ENCODE results near the gene PODNL1.

Gene PODNL1, protein sequence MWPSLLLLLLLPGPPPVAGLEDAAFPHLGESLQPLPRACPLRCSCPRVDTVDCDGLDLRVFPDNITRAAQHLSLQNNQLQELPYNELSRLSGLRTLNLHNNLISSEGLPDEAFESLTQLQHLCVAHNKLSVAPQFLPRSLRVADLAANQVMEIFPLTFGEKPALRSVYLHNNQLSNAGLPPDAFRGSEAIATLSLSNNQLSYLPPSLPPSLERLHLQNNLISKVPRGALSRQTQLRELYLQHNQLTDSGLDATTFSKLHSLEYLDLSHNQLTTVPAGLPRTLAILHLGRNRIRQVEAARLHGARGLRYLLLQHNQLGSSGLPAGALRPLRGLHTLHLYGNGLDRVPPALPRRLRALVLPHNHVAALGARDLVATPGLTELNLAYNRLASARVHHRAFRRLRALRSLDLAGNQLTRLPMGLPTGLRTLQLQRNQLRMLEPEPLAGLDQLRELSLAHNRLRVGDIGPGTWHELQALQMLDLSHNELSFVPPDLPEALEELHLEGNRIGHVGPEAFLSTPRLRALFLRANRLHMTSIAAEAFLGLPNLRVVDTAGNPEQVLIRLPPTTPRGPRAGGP

DNA sequence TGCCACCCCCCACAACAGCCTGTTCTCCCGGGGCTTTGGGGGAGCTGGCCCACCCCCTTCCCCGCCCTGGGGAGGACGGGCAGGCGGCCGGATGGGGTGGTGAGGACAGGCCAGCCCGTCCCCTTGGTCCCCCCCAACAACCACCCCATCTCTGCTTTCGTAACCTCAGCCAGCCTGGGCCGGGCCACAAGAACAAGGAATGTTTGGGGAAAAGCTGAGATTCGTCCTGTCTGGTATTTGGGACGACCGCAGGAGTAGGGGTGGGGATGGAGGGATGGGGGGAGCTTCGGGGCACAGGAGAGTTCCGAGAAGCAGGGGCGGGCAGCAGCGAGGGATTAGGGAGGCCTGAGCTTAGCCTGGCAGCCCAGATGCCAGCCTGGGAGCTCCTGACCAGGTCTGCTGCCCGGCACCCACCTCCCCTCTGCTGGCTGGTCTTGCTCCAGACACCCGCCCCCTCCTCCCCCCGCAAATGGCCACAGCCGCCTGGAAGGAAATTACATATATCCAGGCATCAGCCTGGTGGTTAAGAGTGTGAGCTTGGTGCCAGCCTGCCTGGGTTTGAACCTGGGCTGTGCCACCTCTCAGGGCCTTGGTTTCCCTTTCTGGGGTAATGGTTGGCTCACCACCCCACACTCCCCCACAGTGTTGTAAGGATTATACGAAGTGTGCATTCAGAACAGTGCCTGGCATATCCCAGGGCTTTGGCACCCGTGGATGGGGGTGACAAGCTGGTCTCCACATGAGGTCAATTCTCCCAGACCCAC, at the start of gene PODNL1:
PODNL1 (minus strand) TSS at position 117 of the 764 bp plus-strand sequence. CDS start 236 bp downstream, outside the sequence.
- FAIRE-seq, result no peak

GRCh38 chr19:13987101-13987890, 49.1 kb upstream of the PODNL1 start:
- no peak for FAIRE-seq

- no peak for FAIRE-seq
These were observed 48.2 kb upstream of the PODNL1 start for GRCh38 chr19:13986348-13986904.

DNA sequence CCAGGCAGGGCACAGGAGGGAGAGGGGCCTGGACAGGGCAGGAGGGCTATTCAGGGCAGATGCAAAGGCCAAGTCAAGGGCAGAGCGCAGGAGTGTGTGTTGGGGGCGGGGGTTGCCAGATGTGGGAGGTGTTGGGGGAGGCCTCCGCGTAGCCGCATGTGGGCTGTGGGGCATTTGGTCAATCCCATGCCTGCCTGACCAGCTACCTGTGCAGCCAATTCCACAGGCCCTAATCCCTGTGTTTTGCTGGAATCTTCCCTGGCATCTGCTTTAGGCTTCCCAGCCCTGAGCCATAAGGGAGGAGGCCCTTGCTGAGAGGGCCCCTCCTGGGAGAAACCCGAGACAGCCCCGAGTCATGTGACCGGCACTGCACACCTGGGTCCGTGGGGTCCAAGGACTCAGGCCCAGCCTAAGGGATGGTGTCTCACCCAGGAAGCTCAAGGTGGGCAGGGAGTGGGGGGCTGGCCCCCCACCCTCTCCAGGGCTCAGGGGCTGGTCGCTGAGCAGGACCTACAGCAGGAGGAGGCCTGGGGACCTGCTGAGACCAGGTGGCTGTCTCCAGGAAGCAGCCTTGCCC, 47.6 kb upstream of the PODNL1 start:
- no peak for FAIRE-seq

GRCh38 chr19:13984875-13985741, 46.9 kb upstream of the PODNL1 start:
- no peak for FAIRE-seq

DNA sequence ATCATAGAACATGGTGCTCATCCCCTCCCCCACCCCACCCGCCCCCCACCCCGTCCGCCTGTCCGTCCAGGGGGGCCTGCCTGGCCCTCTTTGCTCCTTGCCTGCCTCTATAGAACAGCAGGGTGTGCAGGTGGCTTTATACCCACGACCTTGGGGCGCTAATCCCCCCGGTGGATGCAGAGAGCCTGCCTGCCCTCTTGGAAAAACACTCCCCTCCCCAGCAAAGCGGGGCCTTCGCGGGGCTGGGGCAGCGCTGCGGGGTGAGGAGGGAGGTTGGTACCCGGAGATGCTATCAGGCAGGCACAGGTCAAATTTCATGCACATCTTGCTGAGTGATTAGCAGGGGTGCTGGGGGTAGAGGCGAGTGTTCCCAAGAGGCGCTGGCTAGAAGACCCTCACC, 46.0 kb upstream of the PODNL1 start:
- FAIRE-seq, result no peak

- FAIRE-seq, result no peak
These were observed 45.1 kb upstream of the PODNL1 start for GRCh38 chr19:13983213-13983889.

GRCh38 chr19:13982773-13983172, 44.6 kb upstream of the PODNL1 start:
- FAIRE-seq, result no peak

DNA sequence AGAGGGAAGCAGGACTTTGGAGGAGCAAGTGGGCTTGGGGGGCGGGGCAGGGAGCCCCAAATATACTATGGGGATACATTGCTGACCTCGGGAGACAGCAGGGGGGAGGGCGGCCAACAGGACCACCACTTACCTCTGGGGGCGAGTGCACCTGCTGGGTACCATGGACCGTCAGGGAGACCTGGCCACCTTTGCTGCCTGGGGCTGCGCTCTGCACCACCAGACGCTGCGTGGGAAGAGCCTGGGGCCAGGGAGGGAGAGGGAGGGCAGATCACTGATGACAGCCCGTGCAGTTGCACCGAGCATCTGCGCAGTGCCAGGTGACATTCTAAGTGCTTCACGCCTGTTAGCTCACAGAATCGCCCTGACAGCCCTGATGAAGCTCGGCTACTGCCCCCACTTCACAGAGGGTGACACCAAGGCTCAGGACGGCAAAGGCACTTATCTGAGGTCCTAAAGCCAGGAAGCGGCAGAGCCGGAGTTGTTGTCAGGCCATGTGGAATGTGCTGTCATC, 43.8 kb upstream of the PODNL1 start:
- no peak for FAIRE-seq

DNA sequence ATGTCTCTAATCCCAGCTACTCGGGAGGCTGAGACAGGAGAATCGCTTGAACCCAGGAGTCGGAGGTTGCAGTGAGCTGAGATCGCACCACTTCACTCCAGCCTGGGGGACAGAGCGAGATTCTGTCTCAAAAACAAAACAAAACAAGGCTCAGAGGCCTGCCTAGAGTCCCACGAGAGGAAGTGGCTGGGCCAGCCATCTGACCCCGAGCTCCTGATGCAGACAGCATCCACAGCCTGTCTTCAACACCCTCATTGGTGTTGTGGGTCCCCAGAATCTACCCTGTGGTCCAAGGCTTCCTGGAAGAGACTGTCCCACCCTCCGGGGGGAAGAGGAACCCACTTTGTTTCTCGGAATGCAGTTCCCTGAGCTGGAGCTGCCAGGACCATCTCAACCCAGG, 43.2 kb upstream of the PODNL1 start:
- FAIRE-seq, result no peak

- no peak for FAIRE-seq
These were observed 42.8 kb upstream of the PODNL1 start for GRCh38 chr19:13981021-13981420.

- FAIRE-seq, result no peak
These were observed 42.1 kb upstream of the PODNL1 start for GRCh38 chr19:13980340-13980739.

- FAIRE-seq, result no peak
These were observed 41.5 kb upstream of the PODNL1 start for GRCh38 chr19:13979686-13980085.

GRCh38 chr19:13979244-13979615, 41.0 kb upstream of the PODNL1 start:
- no peak for FAIRE-seq

GRCh38 chr19:13978351-13979243, 40.4 kb upstream of the PODNL1 start:
- FAIRE-seq, result no peak

GRCh38 chr19:13977803-13978202, 39.6 kb upstream of the PODNL1 start:
- FAIRE-seq, result no peak

DNA sequence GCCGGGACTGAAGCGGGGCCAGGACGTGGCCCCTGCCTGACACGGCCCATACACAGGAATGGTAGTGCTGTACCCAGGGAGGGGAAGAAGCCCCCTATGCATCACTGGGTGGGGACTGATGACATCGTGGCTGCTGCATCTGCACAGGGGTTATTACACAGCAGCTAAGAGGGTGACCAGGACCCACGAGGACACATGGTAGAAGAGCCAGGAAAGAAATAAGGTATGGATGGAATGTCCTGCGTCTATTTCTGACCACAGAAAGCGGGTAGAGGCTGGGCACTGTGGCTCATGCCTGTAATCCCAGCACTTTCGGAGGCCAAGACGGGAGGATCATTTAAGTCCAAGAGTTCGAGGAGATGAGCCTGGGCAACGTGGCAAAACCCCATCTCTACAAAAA, 38.2 kb upstream of the PODNL1 start:
- no peak for FAIRE-seq

DNA sequence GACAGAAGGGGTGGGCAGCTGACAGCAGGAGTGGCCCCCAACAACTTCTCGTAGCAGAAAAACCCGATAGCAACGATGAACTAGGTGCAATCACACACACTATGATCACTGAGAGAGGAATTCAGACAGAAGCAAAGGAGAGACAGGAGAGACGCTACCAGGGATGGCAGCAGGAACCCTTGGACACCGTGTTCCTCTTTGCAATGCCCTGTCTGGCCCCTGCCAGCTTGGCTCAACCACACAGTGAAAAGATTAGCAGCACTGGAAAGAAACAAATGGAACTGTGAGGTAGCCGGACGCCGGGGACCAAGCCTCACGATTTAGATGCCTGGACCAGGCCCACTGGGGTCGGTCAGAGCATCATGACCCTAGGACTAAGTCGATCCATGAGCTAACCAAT, 37.7 kb upstream of the PODNL1 start:
- FAIRE-seq, result no peak

DNA sequence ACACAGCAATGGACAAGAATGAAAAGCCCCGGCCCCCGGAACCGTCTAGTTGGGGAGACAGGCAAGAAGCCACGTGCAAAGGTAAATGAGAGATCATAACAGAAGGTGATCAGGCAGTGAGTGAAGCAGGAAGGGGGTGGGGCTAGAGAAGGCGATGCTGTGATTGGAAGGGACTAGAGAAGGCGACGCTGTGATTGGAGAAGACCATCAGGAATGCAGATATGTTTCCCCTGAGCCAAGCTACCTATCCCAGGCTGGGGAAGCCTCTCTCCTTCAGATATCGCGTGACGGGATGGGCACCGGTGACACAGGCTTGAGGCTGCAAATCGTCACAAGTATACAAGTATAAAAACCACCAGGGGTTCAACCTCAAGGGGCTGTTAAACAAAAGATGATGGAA, 35.9 kb upstream of the PODNL1 start:
- no peak for FAIRE-seq
